Testis (tissue), 3 donors: ENCODE measurements around the gene ATM. TPM values are rescaled to one million over a fixed set of nuclear protein-coding genes. Genes with fewer than 3 reads are reported as not detected.

ENCODE experiments used
- DNase-seq: peaks from one replicate; pipeline ENCODE4 v3.0.0-alpha.2; 2019
- H3K27ac ChIP-seq, 2 donors: fragments of 200-600 bp; sonication (generic); one replicate each; pipeline ENCODE4 v1.5.1; 2019
- H3K27me3 ChIP-seq: fragments of 200-600 bp; sonication (generic); one replicate; pipeline ENCODE4 v1.5.1; 2019
- H3K36me3 ChIP-seq: fragments of 200-600 bp; sonication (generic); one replicate; pipeline ENCODE4 v1.5.1; 2017; ENCODE audit warnings: low read depth; ENCODE audit errors: missing control alignments
- H3K4me1 ChIP-seq: fragments of 200-600 bp; sonication (generic); one replicate; pipeline ENCODE4 v1.5.1; 2019
- H3K4me3 ChIP-seq, 2 donors: fragments of 200-600 bp; sonication (generic); one replicate each; pipeline ENCODE4 v1.5.1; 2017 to 2019
- H3K9me3 ChIP-seq: fragments of 200-600 bp; sonication (generic); one replicate; pipeline ENCODE4 v1.5.1; 2017
- POLR2A ChIP-seq: fragments of 450-650 bp; IDR thresholded peaks from one replicate; pipeline ENCODE4 v1.6.1; 2017; ENCODE audit warnings: antibody characterized with exemption, mild to moderate bottlenecking, moderate library complexity
- WGBS, 2 donors: methylation state at CpG; one replicate each; pipeline ENCODE4 v1.1.5; 2018; 5-methylcytosine and 5-hydroxymethylcytosine counted together
- intact Hi-C: fragments of 100-400 bp; cut with DNase I; formaldehyde crosslinking; loops from one replicate; pipeline ENCODE4 v1.15.1; 2023; ENCODE audit warnings: low total_unique reads
- polyA plus RNA-seq: library from polyadenylated mRNA; stranded (reverse); fragments of 350-450 nt; fragmentation: Illumina TruSeq; extraction: RNeasy Lipid Tissue Mini Kit (QIAGEN cat#74804); gene quantifications from one replicate; pipeline ENCODE4 v1.2.3, GENCODE V29; 2014; ENCODE audit warnings: low read depth, low replicate concordance; ENCODE audit not compliant: insufficient read depth
- total RNA-seq, 2 donors: library from RNA; depleted of rRNA; stranded (reverse); fragments of >200 nt; gene quantifications; one replicate each; pipeline ENCODE4 v1.2.3, GENCODE V29; 2016
- TF ChIP-seq, protein P1 (sequence below), 3 experiments: fragments of 450-650 bp in 2 of 3; fragments of 200-600 bp in 1 of 3; sonication (generic) in 1 of 3; IDR thresholded peaks; one replicate each; pipeline ENCODE4 v1.5.1; 2016 to 2019; ENCODE audit warnings: antibody characterized with exemption in 3 of 3, mild to moderate bottlenecking in 2 of 3, moderate library complexity in 1 of 3

The ATM gene
- total and polyA plus RNA-seq, 3 donors from 2014 or later = 19.3 to 95.4 (median 92.3) TPM

DNA sequence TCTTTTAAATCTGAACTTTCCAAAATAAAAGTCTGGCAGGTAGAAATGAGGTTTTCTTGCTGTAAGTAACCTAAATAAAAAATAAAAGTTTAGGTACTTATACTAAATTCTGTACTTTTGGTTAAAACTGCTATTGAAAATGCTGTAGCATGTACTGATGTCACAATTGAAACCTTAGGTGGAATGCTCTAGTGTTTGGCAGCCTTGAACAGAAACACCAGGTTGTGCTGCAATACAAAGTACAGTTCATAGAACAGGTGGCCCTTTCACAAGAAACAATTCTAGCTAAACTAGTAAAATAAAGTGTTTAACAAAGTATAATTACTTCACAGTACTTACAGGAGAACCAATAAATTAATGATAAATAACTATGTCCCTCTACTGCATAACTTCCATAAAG is 25.5 kb upstream of the ATM start:
- no peak overlapping the region for H3K27ac ChIP-seq
- no peaks in the 10 kb centered on the region for H3K27me3 ChIP-seq
- TF ChIP-seq, protein P1, sequence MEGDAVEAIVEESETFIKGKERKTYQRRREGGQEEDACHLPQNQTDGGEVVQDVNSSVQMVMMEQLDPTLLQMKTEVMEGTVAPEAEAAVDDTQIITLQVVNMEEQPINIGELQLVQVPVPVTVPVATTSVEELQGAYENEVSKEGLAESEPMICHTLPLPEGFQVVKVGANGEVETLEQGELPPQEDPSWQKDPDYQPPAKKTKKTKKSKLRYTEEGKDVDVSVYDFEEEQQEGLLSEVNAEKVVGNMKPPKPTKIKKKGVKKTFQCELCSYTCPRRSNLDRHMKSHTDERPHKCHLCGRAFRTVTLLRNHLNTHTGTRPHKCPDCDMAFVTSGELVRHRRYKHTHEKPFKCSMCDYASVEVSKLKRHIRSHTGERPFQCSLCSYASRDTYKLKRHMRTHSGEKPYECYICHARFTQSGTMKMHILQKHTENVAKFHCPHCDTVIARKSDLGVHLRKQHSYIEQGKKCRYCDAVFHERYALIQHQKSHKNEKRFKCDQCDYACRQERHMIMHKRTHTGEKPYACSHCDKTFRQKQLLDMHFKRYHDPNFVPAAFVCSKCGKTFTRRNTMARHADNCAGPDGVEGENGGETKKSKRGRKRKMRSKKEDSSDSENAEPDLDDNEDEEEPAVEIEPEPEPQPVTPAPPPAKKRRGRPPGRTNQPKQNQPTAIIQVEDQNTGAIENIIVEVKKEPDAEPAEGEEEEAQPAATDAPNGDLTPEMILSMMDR (IDR thresholded peaks at IDR 0.05) = no peak
- TF ChIP-seq POLR2A = no peak
- no peaks in the 10 kb centered on the region for H3K36me3 ChIP-seq
- H3K9me3 ChIP-seq = no peaks in the 10 kb centered on the region
- DNase-seq = no peak
- no peaks in the 10 kb centered on the region for H3K4me1 ChIP-seq
- H3K4me3 ChIP-seq = no peak overlapping the region
- intact Hi-C loops = no loop called here

DNA sequence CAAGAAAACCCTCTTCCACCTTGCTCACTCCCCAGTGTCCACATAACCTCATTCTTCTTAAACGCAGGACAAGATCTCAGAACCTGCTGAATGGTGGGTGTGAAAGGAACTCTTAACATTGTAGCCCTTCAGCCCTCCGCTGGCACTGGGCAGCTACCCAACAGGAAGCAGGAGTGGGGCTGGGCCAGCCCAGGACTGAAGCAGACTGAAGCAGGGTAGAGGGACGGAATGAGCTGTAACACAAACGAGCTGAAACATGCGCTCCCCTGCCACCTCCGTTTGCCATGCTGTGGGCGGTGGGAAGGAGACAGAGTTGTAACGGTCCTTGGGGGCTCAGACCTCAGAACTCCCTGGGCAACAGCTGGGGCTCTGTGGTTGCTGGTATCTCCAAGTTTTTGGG is 24.0 kb upstream of the ATM start:
- H3K9me3 ChIP-seq = no peaks in the 10 kb centered on the region
- intact Hi-C loops = no loop called here
- TF ChIP-seq, protein P1 (IDR thresholded peaks at IDR 0.05) = no peak
- no peak for TF ChIP-seq POLR2A
- no peaks in the 10 kb centered on the region for H3K4me1 ChIP-seq
- WGBS, 2 donors = 73 to 96% methylated on average over 8 of the region's 8 CpGs
- no peak overlapping the region for H3K4me3 ChIP-seq
- no peaks in the 10 kb centered on the region for H3K36me3 ChIP-seq
- no peak overlapping the region for H3K27ac ChIP-seq
- DNase-seq = peak; percentile 65
- H3K27me3 ChIP-seq = no peaks in the 10 kb centered on the region

GRCh38 chr11:108199446-108200321 is 23.2 kb upstream of the ATM start:
- Histone ChIP-seq H3K27me3 (no peaks in the 10 kb centered on the region), H3K4me3 (no peak overlapping the region), H3K27ac (no peak overlapping the region), H3K36me3 (no peaks in the 10 kb centered on the region), H3K4me1 (no peaks in the 10 kb centered on the region), H3K9me3 (no peaks in the 10 kb centered on the region)
- WGBS, 2 donors = 78 to 80% methylated on average over 11 to 12 of the region's 12 CpGs
- TF ChIP-seq, protein P1 (IDR thresholded peaks at IDR 0.05) = no peak
- TF ChIP-seq POLR2A = no peak
- DNase-seq = no peak
- intact Hi-C loops = no loop called here

DNA sequence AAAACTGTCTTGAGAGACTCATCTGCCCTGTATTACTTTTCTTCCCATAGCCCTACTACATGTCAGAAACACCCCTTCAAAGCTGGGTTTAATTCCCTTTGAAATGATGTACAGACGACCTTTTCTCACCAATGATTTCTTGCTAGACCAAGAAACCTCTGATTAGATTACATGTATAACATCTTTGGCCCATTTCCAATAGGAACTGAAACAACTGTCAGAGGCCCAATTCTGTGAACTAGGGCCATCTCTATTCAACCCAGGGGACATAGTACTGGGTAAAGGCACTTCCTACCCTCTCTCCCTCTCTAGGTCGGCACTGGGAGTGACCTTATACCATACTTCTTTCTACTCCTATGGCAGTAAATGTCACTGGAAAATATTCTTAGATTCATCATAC is 19.8 kb upstream of the ATM start:
- H3K4me1 ChIP-seq = no peaks in the 10 kb centered on the region
- no peak for TF ChIP-seq POLR2A
- TF ChIP-seq, protein P1 (IDR thresholded peaks at IDR 0.05) = no peak
- H3K4me3 ChIP-seq = no peak overlapping the region
- H3K27me3 ChIP-seq = no peaks in the 10 kb centered on the region
- no peak overlapping the region for H3K27ac ChIP-seq
- no peaks in the 10 kb centered on the region for H3K9me3 ChIP-seq
- WGBS, 2 donors = 80 to 84% methylated on average over 2 of the region's 2 CpGs
- intact Hi-C loops = no loop called here
- no peaks in the 10 kb centered on the region for H3K36me3 ChIP-seq
- DNase-seq = no peak

DNA sequence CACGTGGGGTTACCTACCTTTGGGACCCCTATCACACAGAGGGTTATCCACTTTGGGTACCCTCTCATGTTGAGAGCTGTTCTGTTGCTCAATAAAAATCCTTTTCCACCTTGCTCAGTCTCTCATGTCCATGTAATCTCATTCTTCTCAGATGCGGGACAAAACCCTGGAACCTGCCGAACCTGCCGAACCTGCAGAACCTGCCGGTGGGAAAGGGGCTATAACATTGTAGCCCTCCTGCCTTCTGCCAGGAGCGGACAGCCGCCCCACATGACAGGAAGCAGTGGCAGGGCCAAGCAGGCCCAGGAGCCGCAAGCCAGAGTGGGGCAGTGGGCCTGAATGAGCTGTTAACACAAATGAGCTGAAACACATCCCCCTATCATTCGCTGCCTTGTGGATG is 18.5 kb upstream of the ATM start:
- Histone ChIP-seq H3K9me3 (no peaks in the 10 kb centered on the region), H3K4me3 (no peak overlapping the region), H3K27ac (no peak overlapping the region), H3K4me1 (no peaks in the 10 kb centered on the region), H3K36me3 (no peaks in the 10 kb centered on the region), H3K27me3 (no peaks in the 10 kb centered on the region)
- TF ChIP-seq, protein P1 (IDR thresholded peaks at IDR 0.05) = no peak
- no peak for TF ChIP-seq POLR2A
- no peak for DNase-seq
- 96 to 99% methylated on average over 7 to 9 of the region's 9 CpGs for WGBS, 2 donors
- intact Hi-C loops = no loop called here
